22Rv1 (cell line): ENCODE data around the gene SSH2.

Experiments
- CTCF ChIP-seq: fragments of 450-650 bp; IDR thresholded peaks from 2 replicates; pipeline ENCODE4 v1.5.1; 2017; ENCODE audit warnings: mild to moderate bottlenecking
- ZFX ChIP-seq: fragments of 450-650 bp; IDR thresholded peaks from 2 replicates; pipeline ENCODE4 v1.6.1; 2017; ENCODE audit warnings: antibody characterized with exemption, borderline replicate concordance

- TF ChIP-seq CTCF, result no peak
- no peak for TF ChIP-seq ZFX
Observed at GRCh38 chr17:29630630-29631193, 299.3 kb downstream of the SSH2 start.
